T-helper 1 cell (primary cell): ENCODE measurements around the gene GNG4.
"Not testable (repeated sequence)": the region's sequence is repeated elsewhere in the genome, so short reads cannot be mapped to it uniquely, and the experiment has no call there.

Experiments used
- DNase-seq, 5 donors: peaks; one replicate each; pipeline ENCODE4 v3.0.0-alpha.2; 2012 to 2020

The GNG4 gene

GRCh38 chr1:235624721-235625333 lies 24.8 kb downstream of the GNG4 start:
- DNase-seq = no peak

GRCh38 chr1:235622936-235623779 lies 26.4 kb downstream of the GNG4 start:
- no peak for DNase-seq

GRCh38 chr1:235619149-235619548 lies 30.4 kb downstream of the GNG4 start:
- not testable (repeated sequence) for DNase-seq

DNA sequence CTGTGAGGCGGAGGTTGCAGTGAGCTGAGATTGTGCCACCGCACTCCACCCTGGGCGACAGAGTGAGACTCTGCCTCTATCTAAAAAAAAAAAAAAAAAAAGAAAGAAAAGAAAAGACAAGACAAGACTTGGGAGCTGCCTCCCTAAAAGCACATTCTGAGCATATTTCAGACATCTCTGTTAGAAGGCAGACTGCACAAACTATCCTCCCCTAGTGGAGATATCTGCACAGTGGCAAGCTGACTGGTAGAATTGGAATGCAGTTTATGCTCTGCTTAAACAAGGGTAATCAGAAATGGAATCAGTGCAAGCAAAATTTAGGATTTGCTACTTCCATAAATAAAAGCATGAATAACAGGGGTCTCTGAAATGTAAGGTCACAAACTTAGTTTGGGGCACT lies 31.8 kb downstream of the GNG4 start:
- DNase-seq = no peak

DNA sequence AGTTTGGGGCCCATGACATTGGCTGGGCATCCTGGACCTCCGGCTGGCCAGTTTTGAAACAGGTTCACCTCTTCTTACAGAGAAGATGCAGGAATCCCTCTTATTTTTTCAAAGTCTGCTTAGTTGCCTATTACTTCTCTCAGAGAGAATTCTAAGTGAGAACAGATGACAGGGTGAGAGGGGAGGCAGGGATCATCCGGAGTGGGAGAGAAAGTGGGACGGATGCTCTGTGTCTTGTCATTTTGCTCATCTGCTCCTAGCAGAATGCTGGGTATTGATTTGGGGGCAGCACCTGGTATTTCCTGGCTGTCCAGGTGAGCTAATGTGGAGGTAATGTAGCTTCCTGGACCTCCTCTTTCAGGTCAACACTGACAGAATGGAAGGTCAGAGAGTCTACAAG lies 32.4 kb downstream of the GNG4 start:
- no peak for DNase-seq

DNA sequence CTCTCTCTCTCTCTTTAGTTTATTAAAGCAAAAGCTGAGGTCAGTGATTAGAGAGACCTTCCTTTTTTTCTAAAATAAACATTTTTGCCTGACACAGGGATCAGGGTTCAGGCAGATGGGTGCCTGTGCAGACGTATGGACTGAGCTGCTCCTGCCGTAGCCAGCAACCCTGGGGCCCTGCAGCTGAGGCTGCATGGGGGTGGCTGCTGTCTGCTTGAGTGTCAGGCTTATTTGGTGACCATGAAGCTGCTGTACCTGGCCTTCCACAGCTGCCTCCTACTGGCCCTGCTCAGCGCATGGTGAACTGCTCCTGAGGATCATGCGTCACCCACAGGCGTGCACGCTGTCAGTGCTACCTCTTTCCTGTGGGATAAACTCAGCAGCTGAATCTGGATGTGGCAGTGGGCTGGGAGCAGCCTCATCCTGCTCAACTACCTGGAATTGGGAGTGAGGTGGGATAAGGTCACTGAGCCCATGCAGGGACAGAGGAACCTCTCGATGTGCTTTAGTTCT lies 35.1 kb downstream of the GNG4 start:
- no peak for DNase-seq

DNA sequence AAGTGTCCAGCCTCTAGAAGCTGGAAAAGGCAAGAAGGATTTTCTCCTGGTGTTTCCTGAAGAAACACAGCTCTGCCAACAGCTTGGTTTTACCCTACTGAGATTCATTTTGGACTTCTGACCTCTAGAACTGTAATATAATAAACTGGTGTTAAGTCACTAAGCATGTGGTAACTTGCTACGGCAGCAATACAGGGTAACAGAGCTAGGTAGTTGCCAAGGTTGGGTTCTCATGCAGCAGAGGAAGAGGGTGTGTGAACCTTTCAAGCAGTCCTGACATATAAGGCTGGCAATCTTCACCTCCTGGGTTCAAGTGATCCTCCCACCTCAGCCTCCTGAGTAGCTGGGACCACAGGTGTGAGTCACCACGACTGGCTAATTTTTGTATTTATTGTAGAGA lies 36.0 kb downstream of the GNG4 start:
- DNase-seq = no peak

- no peak for DNase-seq
Measured at GRCh38 chr1:235612761-235613160, 36.8 kb downstream of the GNG4 start.

DNA sequence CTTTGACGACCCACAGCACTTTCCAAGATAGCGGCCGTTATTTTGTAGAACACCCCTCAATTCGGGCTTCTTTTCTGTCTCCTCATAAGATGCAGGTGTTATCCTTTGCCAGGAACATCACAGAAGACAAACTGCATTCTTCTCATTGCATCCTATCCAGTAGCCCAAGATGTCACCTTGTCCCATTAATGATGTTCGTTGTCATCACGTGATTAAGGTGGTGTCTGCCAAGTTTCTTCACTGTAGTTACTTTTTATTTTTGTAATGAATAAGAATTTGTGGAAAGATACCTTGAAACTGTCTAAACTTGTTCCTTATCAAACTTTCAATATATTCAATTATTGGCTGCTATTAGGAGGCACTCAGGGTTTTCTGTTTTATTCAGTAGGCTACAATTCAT lies 39.4 kb downstream of the GNG4 start:
- DNase-seq = no peak

GRCh38 chr1:235608278-235608677 lies 41.3 kb downstream of the GNG4 start:
- DNase-seq = no peak

DNA sequence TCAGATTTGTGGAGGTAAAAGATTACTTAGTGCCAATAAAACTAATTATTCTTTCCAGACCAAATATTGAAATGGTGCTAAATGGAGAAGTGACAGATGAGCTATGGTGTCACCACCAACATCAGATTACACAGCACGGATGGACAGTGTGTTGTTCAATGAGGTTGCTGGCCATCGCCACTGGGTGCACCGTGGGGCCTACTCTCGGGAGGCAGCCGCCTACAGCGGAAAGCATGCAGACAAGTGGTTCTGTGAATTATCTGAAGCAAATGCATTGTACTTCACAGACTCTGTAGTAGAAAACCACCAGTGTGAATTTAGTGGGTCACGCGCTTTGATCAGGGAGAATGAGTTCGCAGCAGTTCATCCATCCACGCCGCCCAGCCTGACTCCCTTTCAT lies 42.3 kb downstream of the GNG4 start:
- DNase-seq = no peak

GRCh38 chr1:235601104-235601503 lies 48.5 kb downstream of the GNG4 start:
- DNase-seq = no peak

DNA sequence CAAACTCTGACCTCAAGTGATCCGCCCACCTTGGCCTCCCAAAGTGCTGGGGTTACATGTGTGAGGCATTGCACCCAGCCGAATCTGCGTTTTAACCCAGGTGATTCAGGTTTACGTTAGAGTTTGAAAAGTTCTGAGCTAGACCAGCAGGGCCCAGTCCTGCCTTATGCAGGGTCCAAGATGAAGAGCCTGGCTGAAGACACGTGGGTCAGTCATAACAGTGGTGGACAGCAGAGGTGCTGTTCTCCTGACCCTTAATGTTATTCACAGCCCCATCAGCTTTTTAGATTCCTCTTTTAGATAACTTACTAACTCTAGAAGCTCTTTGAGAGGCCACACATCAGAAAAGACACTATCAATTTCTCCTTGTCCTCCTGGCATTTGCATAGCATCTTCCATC lies 50.0 kb downstream of the GNG4 start:
- DNase-seq = no peak

- no peak for DNase-seq
Measured at GRCh38 chr1:235597867-235598553, 51.6 kb downstream of the GNG4 start.

GRCh38 chr1:235595079-235595478 lies 54.5 kb downstream of the GNG4 start:
- DNase-seq = no peak

GRCh38 chr1:235594281-235594895 lies 55.2 kb downstream of the GNG4 start:
- not testable (repeated sequence) for DNase-seq

DNA sequence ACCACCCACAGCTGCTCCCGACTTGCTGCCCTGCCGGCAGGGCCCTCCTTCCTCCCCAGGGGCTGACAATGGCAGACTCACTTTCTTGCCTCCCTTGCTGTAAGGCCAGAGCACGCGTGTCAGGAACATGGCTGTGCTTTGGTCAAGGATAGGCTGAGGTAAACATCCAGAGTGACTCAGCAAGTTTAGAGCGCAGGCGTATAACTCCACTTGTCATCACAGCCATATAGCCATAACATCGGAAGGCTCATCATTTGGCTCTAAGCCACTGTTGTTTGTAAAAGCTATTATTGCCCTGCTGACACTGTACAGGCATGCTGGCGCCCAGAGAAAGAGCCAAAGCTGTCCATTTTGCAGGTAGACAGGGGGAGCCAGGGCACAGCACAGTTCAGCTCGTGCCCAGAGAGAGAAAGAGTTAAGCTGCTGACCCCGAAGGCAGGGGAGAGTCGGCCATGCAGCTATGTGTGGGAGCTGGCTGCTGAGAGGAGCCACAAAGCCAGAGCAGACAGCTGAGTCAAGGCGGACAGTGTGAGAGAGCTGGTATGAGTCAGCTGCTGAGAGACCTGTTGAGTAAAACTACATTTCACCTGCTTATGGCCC lies 60.6 kb downstream of the GNG4 start:
- DNase-seq = no peak

GRCh38 chr1:235588156-235588555 lies 61.4 kb downstream of the GNG4 start:
- no peak for DNase-seq

DNA sequence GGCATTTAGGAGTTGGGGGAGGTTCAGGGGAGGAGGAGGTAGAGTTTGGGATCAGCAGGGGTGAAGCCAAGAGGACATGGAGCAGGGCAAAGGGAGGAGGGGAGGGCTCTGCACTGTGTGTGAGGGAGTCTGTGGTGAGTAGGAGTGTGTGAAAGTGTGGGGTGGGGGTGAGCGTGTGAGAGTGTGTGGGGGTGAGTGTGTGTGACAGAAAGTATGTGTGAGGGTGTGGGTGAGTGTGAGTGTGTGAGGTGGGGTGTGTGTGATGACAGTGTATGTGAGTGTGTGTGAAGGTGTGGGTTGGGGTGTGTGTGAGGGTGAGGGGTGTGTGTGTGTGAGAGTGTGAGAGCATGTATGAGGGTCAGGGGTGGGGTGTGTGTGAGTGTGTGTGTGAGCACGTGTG lies 62.6 kb downstream of the GNG4 start:
- DNase-seq = no peak

GRCh38 chr1:235586413-235586812 lies 63.2 kb downstream of the GNG4 start:
- no peak for DNase-seq

DNA sequence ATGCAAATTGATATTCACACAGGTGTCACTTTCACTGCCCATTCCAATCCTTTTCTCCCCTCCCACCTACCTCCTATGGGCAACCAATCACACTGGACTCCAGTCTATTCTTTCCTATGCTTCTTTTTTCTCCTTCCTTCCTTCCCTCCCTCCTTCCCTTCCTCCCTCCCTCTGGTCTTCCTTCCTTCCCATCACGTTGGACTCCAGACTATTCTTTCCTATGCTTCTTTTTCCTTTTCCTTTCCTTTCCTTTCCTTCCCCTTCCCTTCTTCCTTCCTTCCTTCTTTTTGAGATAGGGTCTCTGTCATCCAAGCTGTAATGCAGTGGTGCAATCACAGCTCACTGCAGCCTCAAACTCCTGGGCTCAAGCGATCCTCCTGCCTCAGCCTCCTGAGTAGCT lies 64.6 kb downstream of the GNG4 start:
- no peak for DNase-seq

GRCh38 chr1:235583511-235584001 lies 66.0 kb downstream of the GNG4 start:
- no peak for DNase-seq

GRCh38 chr1:235582130-235582529 lies 67.5 kb downstream of the GNG4 start:
- DNase-seq = no peak
